A549 (cell line): Measurements from ENCODE around the gene CELSR1. TPM values are rescaled to one million over a fixed set of nuclear protein-coding genes. Genes with fewer than 3 reads are reported as not detected.

Source experiments
- ATAC-seq, 2 experiments: fragments of 200-7000 bp in 1 of 2; fragments of >200 bp in 1 of 2; cut with Nextera tagmentation in 1 of 2; cut with Tn5 transposase in 1 of 2; 3 replicates each; pipeline versions ENCODE4 v1.8.0 to v1.9.1; 2018 to 2020; ENCODE audit warnings: mild to moderate bottlenecking in 1 of 2, moderate library complexity in 1 of 2
- CTCF ChIA-PET: fragments of 300-600 bp; sonication (Branson Sonifier 250); formaldehyde crosslinking; extraction: SDS; loops from one replicate; lab custom pipeline; 2021; ENCODE audit warnings: antibody characterized with exemption, inconsistent platforms; lab: Yijun Ruan, JAX
- POLR2A ChIA-PET: fragments of 350-600 bp; formaldehyde crosslinking; extraction: SDS; loops from one replicate; lab custom pipeline; 2021; ENCODE audit warnings: antibody characterized with exemption, inconsistent platforms; lab: Yijun Ruan, JAX
- DNase-seq, 2 experiments: peaks; one replicate each; pipeline versions ENCODE4 v3.0.0 to v3.0.0-alpha.2; 2011 to 2016; ENCODE audit warnings: low read depth in 1 of 2, low spot score in 1 of 2
- FAIRE-seq: peaks from 2 replicates; lab custom pipeline; 2011; peaks lifted over from hg19 to GRCh38; lab: Jason Lieb, UNC
- H3K27ac ChIP-seq, 2 experiments: fragments of >200 bp; sonication (Bioruptor Twin); formaldehyde crosslinking; 3 replicates each; pipeline ENCODE4 v1.5.1; 2016 to 2017
- H3K4me1 ChIP-seq: fragments of >200 bp; sonication (Bioruptor Twin); formaldehyde crosslinking; 3 replicates; pipeline ENCODE4 v1.6.1; 2016
- H3K4me2 ChIP-seq: fragments of >200 bp; sonication (Bioruptor Twin); formaldehyde crosslinking; 3 replicates; pipeline ENCODE4 v1.6.1; 2016
- H3K4me3 ChIP-seq: fragments of >200 bp; sonication (Bioruptor Twin); formaldehyde crosslinking; 3 replicates; pipeline ENCODE4 v1.5.1; 2016
- H3K9me3 ChIP-seq: fragments of >200 bp; sonication (Bioruptor Twin); formaldehyde crosslinking; 3 replicates; pipeline ENCODE4 v1.6.1; 2016
- CBX2 ChIP-seq: fragments of 200-600 bp; sonication (generic); IDR thresholded peaks from 2 replicates; pipeline ENCODE4 v1.6.1; 2016; ENCODE audit warnings: low read depth, mild to moderate bottlenecking, borderline replicate concordance
- CBX8 ChIP-seq: fragments of 200-600 bp; sonication (generic); IDR thresholded peaks from 2 replicates; pipeline ENCODE4 v1.6.1; 2016
- CHD2 ChIP-seq: fragments of 150-350 bp; IDR thresholded peaks from 2 replicates; pipeline ENCODE4 v1.6.1; 2014; ENCODE audit warnings: low read length; ENCODE audit not compliant: partially characterized antibody
- FOSB ChIP-seq: fragments of 250-450 bp; sonication (Bioruptor Pico); IDR thresholded peaks from 2 replicates; pipeline ENCODE4 v1.5.0; 2020; ENCODE audit warnings: mild to moderate bottlenecking, moderate library complexity
- GATA3 ChIP-seq: IDR thresholded peaks from 2 replicates; pipeline ENCODE4 v1.6.1; 2012; ENCODE audit warnings: borderline replicate concordance
- HDAC2 ChIP-seq: fragments of 200-600 bp; sonication (generic); IDR thresholded peaks from 2 replicates; pipeline ENCODE4 v1.6.1; 2016
- HEYL ChIP-seq: fragments of 250-450 bp; sonication (Bioruptor Pico); IDR thresholded peaks from 2 replicates; pipeline ENCODE4 v1.8.0; 2021; ENCODE audit warnings: mild to moderate bottlenecking, moderate library complexity
- HOXB13 ChIP-seq: fragments of 250-450 bp; sonication (Bioruptor Pico); IDR thresholded peaks from 2 replicates; pipeline ENCODE4 v1.5.0; 2020; ENCODE audit warnings: low read depth, mild to moderate bottlenecking, moderate library complexity
- HOXB5 ChIP-seq: fragments of 250-450 bp; sonication (Bioruptor Pico); IDR thresholded peaks from 2 replicates; pipeline ENCODE4 v1.5.0; 2020; ENCODE audit warnings: mild to moderate bottlenecking, moderate library complexity
- JUN ChIP-seq, 2 experiments: fragments of >200 bp; sonication (Bioruptor Twin); formaldehyde crosslinking; IDR thresholded peaks; 2 replicates in 1 of 2; 3 replicates in 1 of 2; pipeline ENCODE4 v1.6.1; 2016 to 2017
- KDM5A ChIP-seq: fragments of 200-600 bp; sonication (generic); IDR thresholded peaks from 2 replicates; pipeline ENCODE4 v1.6.1; 2016; ENCODE audit warnings: antibody characterized with exemption, mild to moderate bottlenecking
- NFE2L2 ChIP-seq: fragments of 150-350 bp; conservative IDR thresholded peaks from 2 replicates; pipeline ENCODE4 v1.6.1; 2014; ENCODE audit warnings: low read length
- PHF8 ChIP-seq: fragments of 200-600 bp; sonication (generic); IDR thresholded peaks from 2 replicates; pipeline ENCODE4 v1.6.1; 2016; ENCODE audit warnings: low read depth, mild to moderate bottlenecking, antibody characterized with exemption, moderate library complexity, borderline replicate concordance
- POLR2AphosphoS2 ChIP-seq: conservative IDR thresholded peaks from 2 replicates; pipeline ENCODE4 v1.6.1; 2012; ENCODE audit warnings: low read length, improper control_type of control experiment, inconsistent platforms
- RARB ChIP-seq: fragments of 250-450 bp; sonication (Bioruptor Pico); IDR thresholded peaks from 2 replicates; pipeline ENCODE4 v1.8.0; 2021; ENCODE audit warnings: mild to moderate bottlenecking, moderate library complexity
- SMC3 ChIP-seq: fragments of >200 bp; sonication (Bioruptor Twin); formaldehyde crosslinking; IDR thresholded peaks from 3 replicates; pipeline ENCODE4 v1.6.1; 2018; ENCODE audit warnings: inconsistent platforms
- SREBF2 ChIP-seq: fragments of 450-650 bp; IDR thresholded peaks from 2 replicates; pipeline ENCODE4 v1.6.1; 2014; ENCODE audit warnings: mild to moderate bottlenecking, moderate library complexity
- TP53 ChIP-seq: fragments of 250-450 bp; sonication (Bioruptor Pico); IDR thresholded peaks from 2 replicates; pipeline ENCODE4 v1.5.0; 2021; ENCODE audit warnings: mild to moderate bottlenecking, moderate library complexity
- USF2 ChIP-seq: fragments of 450-650 bp; IDR thresholded peaks from 2 replicates; pipeline ENCODE4 v1.6.1; 2014; ENCODE audit warnings: antibody characterized with exemption
- ZC3H11A ChIP-seq: fragments of 450-650 bp; IDR thresholded peaks from 2 replicates; pipeline ENCODE4 v1.6.1; 2014; ENCODE audit warnings: antibody characterized with exemption, mild to moderate bottlenecking
- ZFP36 ChIP-seq: fragments of 450-650 bp; IDR thresholded peaks from 2 replicates; pipeline ENCODE4 v1.6.1; 2014; ENCODE audit warnings: borderline replicate concordance; ENCODE audit not compliant: partially characterized antibody
- WGBS: methylation state at CpG from one replicate; pipeline ENCODE4 v1.1.6; 2017; ENCODE audit errors: missing lambda C conversion rate; 5-methylcytosine and 5-hydroxymethylcytosine counted together
- polyA plus RNA-seq, 4 experiments: library from polyadenylated mRNA; depleted of rRNA in 3 of 4; stranded (reverse); fragments of >200 nt; fragmentation: RNase III in 1 of 4; extraction: RNeasy Plus Mini Kit Qiagen cat#74134 plus additional on column Dnase treatment in 1 of 4; gene quantifications; 2 replicates in 3 of 4; 3 replicates in 1 of 4; pipeline ENCODE4 v1.2.3, GENCODE V29; 2011 to 2017
- TF ChIP-seq, protein P1 (sequence below): fragments of 150-350 bp; IDR thresholded peaks from 2 replicates; pipeline ENCODE4 v1.6.1; 2014; ENCODE audit warnings: low read depth, mild to moderate bottlenecking, low read length
- TF ChIP-seq, protein P2 (sequence below): IDR thresholded peaks from 2 replicates; pipeline ENCODE4 v1.6.1; 2012; ENCODE audit warnings: low read depth, borderline replicate concordance

CELSR1 gene
- polyA plus RNA-seq, 2 of the 4 experiments (the other 2 are of a cell fraction), result 15.3 to 31.8 TPM

- 89% methylated on average over 20 of the region's 20 CpGs for WGBS
- Histone ChIP-seq H3K27ac (no peak overlapping the region), H3K4me2 (no peak overlapping the region), H3K4me3 (no peak overlapping the region), H3K9me3 (no peaks in the 10 kb centered on the region), H3K4me1 (no peaks in the 10 kb centered on the region)
- no peak for ATAC-seq
- FAIRE-seq, result no peak
- CTCF ChIA-PET, result interaction anchor here (0.9 to 20.1 kb wide), 2 partner anchors 200 to 315 kb away, joined by 4 to 272 read pairs; no protein-coding TSS in a partner anchor
- TF ChIP-seq PHF8 (no peak), CBX8 (no peak), RARB (no peak), SREBF2 (no peak), HOXB5 (CRISPR knock-in tag) (no peak), CHD2 (no peak)
- POLR2A ChIA-PET, result no interaction called here
- DNase-seq, result no peak
Measured at GRCh38 chr22:46320716-46321386, 216.6 kb downstream of the CELSR1 start.

DNA sequence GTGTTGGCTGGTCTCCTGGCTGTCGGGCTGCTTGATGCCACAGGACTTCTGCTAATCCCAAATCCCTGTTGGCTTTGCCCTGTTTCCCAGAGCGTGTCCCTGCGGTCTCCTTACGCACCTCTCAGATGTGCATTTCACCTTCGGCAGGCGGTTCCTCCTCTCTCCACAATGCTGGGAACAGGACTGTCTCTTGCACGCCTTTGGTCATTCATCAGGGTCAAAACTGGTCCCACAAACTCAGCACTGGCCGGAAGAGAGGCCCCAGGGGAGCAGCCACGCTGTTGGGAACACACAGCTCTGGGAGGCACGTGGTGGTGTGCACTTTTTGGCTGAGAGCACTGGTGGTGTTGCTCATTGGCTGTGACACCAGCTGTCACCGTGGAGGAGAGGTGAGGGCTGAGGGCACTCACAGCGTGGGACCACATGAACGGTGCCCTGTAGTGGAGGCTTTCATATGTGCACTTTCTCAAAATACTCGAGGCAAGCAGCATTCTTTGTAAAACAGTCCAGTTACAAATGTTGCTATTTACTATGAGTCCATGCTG, 217.2 kb downstream of the CELSR1 start:
- no peak for ATAC-seq
- no peak overlapping the region for H3K4me3 ChIP-seq
- no peaks in the 10 kb centered on the region for H3K4me1 ChIP-seq
- H3K27ac ChIP-seq, result no peak overlapping the region
- no peaks in the 10 kb centered on the region for H3K9me3 ChIP-seq
- H3K4me2 ChIP-seq, result no peak overlapping the region
- WGBS, result 90% methylated on average over 10 of the region's 14 CpGs
- ChIA-PET POLR2A (no interaction called here), CTCF (interaction anchor here (0.6 to 20.1 kb wide), 4 partner anchors 187 to 326 kb away, joined by 4 to 272 read pairs (median 4); no protein-coding TSS in a partner anchor)
- no peak for DNase-seq
- FAIRE-seq, result no peak
- TF ChIP-seq, protein P1, sequence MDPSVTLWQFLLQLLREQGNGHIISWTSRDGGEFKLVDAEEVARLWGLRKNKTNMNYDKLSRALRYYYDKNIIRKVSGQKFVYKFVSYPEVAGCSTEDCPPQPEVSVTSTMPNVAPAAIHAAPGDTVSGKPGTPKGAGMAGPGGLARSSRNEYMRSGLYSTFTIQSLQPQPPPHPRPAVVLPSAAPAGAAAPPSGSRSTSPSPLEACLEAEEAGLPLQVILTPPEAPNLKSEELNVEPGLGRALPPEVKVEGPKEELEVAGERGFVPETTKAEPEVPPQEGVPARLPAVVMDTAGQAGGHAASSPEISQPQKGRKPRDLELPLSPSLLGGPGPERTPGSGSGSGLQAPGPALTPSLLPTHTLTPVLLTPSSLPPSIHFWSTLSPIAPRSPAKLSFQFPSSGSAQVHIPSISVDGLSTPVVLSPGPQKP, result no peak
- no peak for TF ChIP-seq HEYL (CRISPR knock-in tag)
- TF ChIP-seq SREBF2, result no peak
- TF ChIP-seq GATA3, result no peak

- ATAC-seq, result no peak
- CTCF ChIA-PET, result interaction anchor here (0.8 to 20.1 kb wide), 3 partner anchors 12 to 198 kb away, joined by 3 to 272 read pairs (median 5); no protein-coding TSS in a partner anchor
- FAIRE-seq, result no peak
Measured at GRCh38 chr22:46319319-46319718, 218.1 kb downstream of the CELSR1 start.

DNA sequence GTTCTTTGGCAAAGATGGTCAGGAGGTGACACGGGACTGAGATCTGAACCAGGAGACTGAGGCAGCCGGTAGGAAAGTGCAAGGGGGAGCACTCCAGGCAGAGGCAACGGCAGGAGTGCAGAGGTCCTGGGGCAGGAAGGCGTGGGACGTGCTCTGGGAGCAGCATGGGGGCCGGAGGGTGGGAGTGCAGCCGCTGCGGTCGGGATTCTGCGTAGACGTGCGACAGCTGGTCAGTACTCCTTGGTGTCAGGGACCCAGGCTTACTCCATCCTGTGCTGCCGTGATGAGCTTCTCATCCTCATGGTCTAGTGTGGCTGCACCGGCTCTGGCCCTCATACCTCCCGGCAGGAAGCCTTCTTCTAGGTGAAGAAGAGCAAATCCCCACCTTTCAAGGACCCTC, 218.8 kb downstream of the CELSR1 start:
- CTCF ChIA-PET, result interaction anchor here (0.8 to 20.1 kb wide), 4 partner anchors 32 to 322 kb away, joined by 4 to 272 read pairs (median 28); no protein-coding TSS in a partner anchor
- POLR2A ChIA-PET, result no interaction called here
- Histone ChIP-seq H3K4me2 (no peak overlapping the region), H3K9me3 (no peaks in the 10 kb centered on the region), H3K4me1 (no peaks in the 10 kb centered on the region), H3K4me3 (no peak overlapping the region), H3K27ac (no peak overlapping the region)
- no peak for TF ChIP-seq HOXB13 (CRISPR knock-in tag)
- no peak for TF ChIP-seq USF2
- TF ChIP-seq NFE2L2, result no peak
- TF ChIP-seq, protein P1, result no peak
- no peak for TF ChIP-seq JUN (IDR thresholded peaks at IDR 0.05)
- TF ChIP-seq CHD2, result no peak
- TF ChIP-seq TP53 (CRISPR knock-in tag), result no peak
- no peak for TF ChIP-seq SMC3
- no peak for TF ChIP-seq ZFP36
- TF ChIP-seq HOXB5 (CRISPR knock-in tag), result no peak
- no peak for DNase-seq
- 92% methylated on average over 14 of the region's 15 CpGs for WGBS
- no peak for FAIRE-seq
- no peak for ATAC-seq

More at GRCh38 chr22:46319319-46319718, 218.1 kb downstream of the CELSR1 start:
- Histone ChIP-seq H3K4me3 (no peak overlapping the region), H3K27ac (no peak overlapping the region), H3K4me1 (no peaks in the 10 kb centered on the region), H3K9me3 (no peaks in the 10 kb centered on the region), H3K4me2 (no peak overlapping the region)
- no peak for TF ChIP-seq HOXB13 (CRISPR knock-in tag)
- TF ChIP-seq CBX2, result no peak
- no peak for TF ChIP-seq POLR2AphosphoS2
- TF ChIP-seq, protein P2, sequence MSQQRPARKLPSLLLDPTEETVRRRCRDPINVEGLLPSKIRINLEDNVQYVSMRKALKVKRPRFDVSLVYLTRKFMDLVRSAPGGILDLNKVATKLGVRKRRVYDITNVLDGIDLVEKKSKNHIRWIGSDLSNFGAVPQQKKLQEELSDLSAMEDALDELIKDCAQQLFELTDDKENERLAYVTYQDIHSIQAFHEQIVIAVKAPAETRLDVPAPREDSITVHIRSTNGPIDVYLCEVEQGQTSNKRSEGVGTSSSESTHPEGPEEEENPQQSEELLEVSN, result no peak
- TF ChIP-seq FOSB, result no peak
- TF ChIP-seq KDM5A, result no peak
- TF ChIP-seq ZC3H11A, result no peak
- no peak for TF ChIP-seq USF2
- no peak for TF ChIP-seq HDAC2
- DNase-seq, result no peak
- WGBS, result 91% methylated on average over 10 of the region's 10 CpGs
- POLR2A ChIA-PET, result no interaction called here
